ENCODE results near the gene TXNDC12. TPM values are rescaled to one million over a fixed set of nuclear protein-coding genes. Genes with fewer than 3 reads are reported as not detected.

Gene TXNDC12
- total RNA-seq: 15.8 and 18.8 TPM in 2 replicates

GRCh38 chr1:52055066-52055865, at the start of gene TXNDC12:
TXNDC12 (minus strand) TSS chr1:52055191; CDS start chr1:52055096, 95 bp downstream.

DNA sequence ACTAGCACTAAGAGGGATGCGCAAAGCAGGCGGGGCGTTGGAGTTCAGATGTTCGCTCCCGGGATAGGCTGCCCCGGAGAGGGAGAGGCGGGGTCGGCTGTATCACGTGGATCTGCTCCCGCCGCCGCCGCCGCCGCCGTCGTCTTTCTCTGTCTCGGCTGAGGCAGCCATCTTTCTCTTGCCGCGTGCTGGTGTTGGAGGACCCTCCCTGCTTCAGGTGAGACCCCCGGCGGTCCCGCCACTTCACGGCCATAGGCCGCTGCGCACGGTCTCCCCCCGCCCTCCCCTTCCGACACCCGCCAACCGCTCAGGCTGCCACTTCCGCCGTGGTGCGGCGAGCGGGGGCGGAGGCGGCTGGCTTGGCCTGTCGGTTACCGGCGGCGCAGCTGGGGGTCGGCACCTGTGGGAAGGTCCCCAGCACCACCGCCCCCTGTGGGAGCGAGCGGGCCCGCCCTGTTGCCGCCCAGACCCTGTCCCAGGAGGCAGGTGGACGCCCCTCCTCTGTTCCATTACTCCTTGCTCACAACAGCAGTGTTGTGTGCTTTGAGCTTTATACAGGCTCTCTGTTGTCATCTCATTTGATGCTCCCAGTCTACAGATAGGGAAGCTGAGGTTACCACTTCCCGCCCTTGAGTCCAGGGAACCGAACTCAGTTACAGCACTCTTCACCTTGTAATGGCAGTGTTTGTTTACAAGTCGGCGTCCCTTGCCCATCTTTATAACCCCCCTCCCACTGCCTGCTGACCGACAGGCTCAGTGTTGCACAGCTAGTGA, 1.4 kb upstream of the TXNDC12 start, which contains the start of gene BTF3L4:
BTF3L4 (plus strand) TSS at position 133 of the 774 bp plus-strand sequence. CDS start 3,553 bp downstream, outside the sequence.

GRCh38 chr1:52033190-52034049, 21.6 kb downstream of the TXNDC12 start, which contains the start of gene KTI12:
KTI12 (minus strand) TSS chr1:52033810; CDS start chr1:52033761, 49 bp downstream.

GRCh38 chr1:51990478-51990965, 64.5 kb downstream of the TXNDC12 start, which contains the start of gene RAB3B:
RAB3B (minus strand) TSS chr1:51990700; CDS start chr1:51977117, 13,583 bp downstream.

Other genes starting within 250 kb of the TXNDC12 start
- 51.6 and 69.5 TPM in 2 replicates for gene NRDC, start 176.5 kb downstream of the TXNDC12 start, total RNA-seq
- 10.0 and 21.7 TPM in 2 replicates for gene RAB3B, start 64.5 kb downstream of the TXNDC12 start, total RNA-seq
- 10.6 and 10.7 TPM in 2 replicates for gene KTI12, start 21.4 kb downstream of the TXNDC12 start, total RNA-seq
- gene BTF3L4, start 1.1 kb upstream of the TXNDC12 start, total RNA-seq: 28.6 and 30.1 TPM in 2 replicates
- gene ZFYVE9, start 86.9 kb upstream of the TXNDC12 start, total RNA-seq: 28.3 and 36.6 TPM in 2 replicates